Measurements from ENCODE around the gene CASKIN2.

The CASKIN2 gene

DNA sequence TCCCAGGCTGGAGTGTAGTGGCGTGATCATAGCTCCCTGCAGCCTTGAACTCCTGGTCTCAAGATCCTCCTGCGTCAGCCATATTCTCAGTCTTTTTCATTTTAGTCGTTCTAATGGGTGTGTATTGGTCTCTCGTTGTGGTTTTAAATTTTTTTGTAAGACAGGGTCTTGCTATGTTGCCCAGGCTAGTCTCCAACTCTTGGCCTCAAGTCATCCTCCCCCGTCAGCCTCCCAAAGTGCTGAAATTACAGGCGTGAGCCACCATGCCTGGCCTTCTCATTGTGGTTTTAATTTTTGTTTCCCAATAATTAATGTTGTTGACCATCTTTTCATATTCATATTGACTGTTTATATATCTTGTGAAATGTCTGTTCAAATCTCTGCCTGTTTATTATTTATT is 50.3 kb downstream of the CASKIN2 start:
- H3K36me3 ChIP-seq (replicated peaks; ENCODE audit: insufficient read depth, low read length) = no peaks in the 10 kb centered on the region
- peaks cover 4% of the 10 kb centered on the region; the same call in 1 of the 2 replicates for H3K79me2 ChIP-seq (ENCODE audit: low read length)
- H3K4me3 ChIP-seq (ENCODE audit: low read length) = no peak overlapping the region
- no peaks in the 10 kb centered on the region for H3K4me1 ChIP-seq (ENCODE audit: low read length)
- DNase-seq = no peak
- H3K9ac ChIP-seq (ENCODE audit: low read length) = no peak overlapping the region
- no peaks in the 10 kb centered on the region for H4K20me1 ChIP-seq (ENCODE audit: insufficient read depth, low read length)
- H2AFZ ChIP-seq (ENCODE audit: low read length) = no peak overlapping the region
- no peaks in the 10 kb centered on the region for H3K9me3 ChIP-seq (replicated peaks; ENCODE audit: insufficient read depth, low read length)
- no peak for TF ChIP-seq EZH2 (optimal IDR thresholded peaks at IDR 0.05; ENCODE audit: low read depth, low read length)
- no peak for TF ChIP-seq EZH2phosphoT487 (IDR thresholded peaks at IDR 0.05; ENCODE audit: low read length)
- TF ChIP-seq, protein P1, sequence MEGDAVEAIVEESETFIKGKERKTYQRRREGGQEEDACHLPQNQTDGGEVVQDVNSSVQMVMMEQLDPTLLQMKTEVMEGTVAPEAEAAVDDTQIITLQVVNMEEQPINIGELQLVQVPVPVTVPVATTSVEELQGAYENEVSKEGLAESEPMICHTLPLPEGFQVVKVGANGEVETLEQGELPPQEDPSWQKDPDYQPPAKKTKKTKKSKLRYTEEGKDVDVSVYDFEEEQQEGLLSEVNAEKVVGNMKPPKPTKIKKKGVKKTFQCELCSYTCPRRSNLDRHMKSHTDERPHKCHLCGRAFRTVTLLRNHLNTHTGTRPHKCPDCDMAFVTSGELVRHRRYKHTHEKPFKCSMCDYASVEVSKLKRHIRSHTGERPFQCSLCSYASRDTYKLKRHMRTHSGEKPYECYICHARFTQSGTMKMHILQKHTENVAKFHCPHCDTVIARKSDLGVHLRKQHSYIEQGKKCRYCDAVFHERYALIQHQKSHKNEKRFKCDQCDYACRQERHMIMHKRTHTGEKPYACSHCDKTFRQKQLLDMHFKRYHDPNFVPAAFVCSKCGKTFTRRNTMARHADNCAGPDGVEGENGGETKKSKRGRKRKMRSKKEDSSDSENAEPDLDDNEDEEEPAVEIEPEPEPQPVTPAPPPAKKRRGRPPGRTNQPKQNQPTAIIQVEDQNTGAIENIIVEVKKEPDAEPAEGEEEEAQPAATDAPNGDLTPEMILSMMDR (IDR thresholded peaks at IDR 0.05; ENCODE audit: low read length) = no peak
- no peaks in the 10 kb centered on the region for H3K9me2 ChIP-seq (replicated peaks; ENCODE audit: insufficient read depth, low read length)
- no peaks in the 10 kb centered on the region for H3F3A ChIP-seq (ENCODE audit: insufficient read depth, low read length)
- no peak overlapping the region for H3K27ac ChIP-seq (ENCODE audit: low read length)
- no peak overlapping the region for H3K4me2 ChIP-seq (ENCODE audit: low read depth, low read length)
- no peaks in the 10 kb centered on the region for H3K27me3 ChIP-seq (replicated peaks; ENCODE audit: insufficient read depth, low read length)

DNA sequence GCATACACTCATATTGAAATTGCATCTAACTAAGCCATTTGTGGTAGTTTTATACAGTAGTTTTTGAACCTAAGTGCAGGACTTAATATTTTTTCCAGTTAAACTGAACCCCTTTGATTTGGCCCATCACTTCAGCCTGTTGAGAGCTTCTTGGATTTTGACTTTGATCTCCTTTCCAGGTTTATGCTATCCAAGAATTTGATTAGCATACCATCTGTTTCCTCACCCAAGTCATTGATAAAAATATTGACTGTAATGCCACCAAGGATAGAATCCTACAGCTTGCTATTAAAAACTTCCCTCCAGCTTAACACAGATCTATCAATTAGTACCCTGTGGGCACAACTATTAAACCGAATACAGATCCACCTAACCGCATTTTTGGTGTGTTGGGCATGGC is 51.7 kb downstream of the CASKIN2 start:
- H3K27ac ChIP-seq (ENCODE audit: low read length) = no peak overlapping the region
- H3F3A ChIP-seq (ENCODE audit: insufficient read depth, low read length) = no peaks in the 10 kb centered on the region
- peaks cover 4% of the 10 kb centered on the region; the same call in 1 of the 2 replicates for H3K79me2 ChIP-seq (ENCODE audit: low read length)
- H2AFZ ChIP-seq (ENCODE audit: low read length) = no peak overlapping the region
- peaks cover 5% of the 10 kb centered on the region; the same call in 1 of the 2 replicates for H3K4me1 ChIP-seq (ENCODE audit: low read length)
- DNase-seq = no peak
- no peak overlapping the region for H3K9ac ChIP-seq (ENCODE audit: low read length)
- H3K27me3 ChIP-seq (replicated peaks; ENCODE audit: insufficient read depth, low read length) = no peaks in the 10 kb centered on the region
- no peak for TF ChIP-seq EZH2 (optimal IDR thresholded peaks at IDR 0.05; ENCODE audit: low read depth, low read length)
- TF ChIP-seq, protein P1 (IDR thresholded peaks at IDR 0.05; ENCODE audit: low read length) = no peak
- no peak for TF ChIP-seq EZH2phosphoT487 (IDR thresholded peaks at IDR 0.05; ENCODE audit: low read length)
- H3K36me3 ChIP-seq (replicated peaks; ENCODE audit: insufficient read depth, low read length) = no peaks in the 10 kb centered on the region
- no peak overlapping the region for H3K4me3 ChIP-seq (ENCODE audit: low read length)
- H3K9me2 ChIP-seq (replicated peaks; ENCODE audit: insufficient read depth, low read length) = no peaks in the 10 kb centered on the region
- no peaks in the 10 kb centered on the region for H4K20me1 ChIP-seq (ENCODE audit: insufficient read depth, low read length)
- H3K4me2 ChIP-seq (ENCODE audit: low read depth, low read length) = no peak overlapping the region
- H3K9me3 ChIP-seq (replicated peaks; ENCODE audit: insufficient read depth, low read length) = no peaks in the 10 kb centered on the region

DNA sequence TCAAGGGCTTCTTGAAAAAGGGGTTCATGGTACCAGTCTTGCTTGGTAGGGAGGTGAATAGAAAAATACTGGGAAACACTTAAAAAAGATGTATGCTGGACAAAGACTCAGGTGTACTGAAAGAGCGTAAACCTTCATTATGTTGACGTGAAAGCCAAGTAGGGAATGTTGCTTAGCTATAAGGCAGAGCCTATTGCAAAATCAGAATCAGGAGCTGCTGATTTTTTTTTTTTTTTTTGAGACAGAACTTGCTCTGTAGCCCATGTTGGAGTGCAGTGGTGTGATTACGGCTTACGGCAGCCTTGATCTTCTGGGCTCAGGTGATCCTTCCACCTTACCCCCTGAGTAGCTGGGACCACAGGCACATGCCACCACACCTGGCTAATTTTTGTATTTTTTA is 55.0 kb downstream of the CASKIN2 start:
- Histone ChIP-seq H2AFZ (ENCODE audit: low read length) (no peak overlapping the region), H3K9me3 (replicated peaks; ENCODE audit: insufficient read depth, low read length) (no peaks in the 10 kb centered on the region)
- TF ChIP-seq, protein P1 (IDR thresholded peaks at IDR 0.05; ENCODE audit: low read length) = no peak
- TF ChIP-seq EZH2phosphoT487 (IDR thresholded peaks at IDR 0.05; ENCODE audit: low read length) (no peak), EZH2 (optimal IDR thresholded peaks at IDR 0.05; ENCODE audit: low read depth, low read length) (no peak)

More for the DNA sequence above, 55.0 kb downstream of the CASKIN2 start:
- Histone ChIP-seq H3K27ac (ENCODE audit: low read length) (peak overlapping the region; percentile 61; the same call in 1 of the 2 replicates), H3K9ac (ENCODE audit: low read length) (no peak overlapping the region; the same call in 1 of the 2 replicates), H3K4me1 (ENCODE audit: low read length) (peaks cover 9% of the 10 kb centered on the region; the same call in 1 of the 2 replicates), H3K9me2 (replicated peaks; ENCODE audit: insufficient read depth, low read length) (no peaks in the 10 kb centered on the region), H3K4me3 (ENCODE audit: low read length) (no peak overlapping the region), H4K20me1 (ENCODE audit: insufficient read depth, low read length) (no peaks in the 10 kb centered on the region), H3K27me3 (replicated peaks; ENCODE audit: insufficient read depth, low read length) (no peaks in the 10 kb centered on the region), H3K79me2 (ENCODE audit: low read length) (peaks cover 12% of the 10 kb centered on the region), H3F3A (ENCODE audit: insufficient read depth, low read length) (no peaks in the 10 kb centered on the region), H3K4me2 (ENCODE audit: low read depth, low read length) (peak overlapping the region; percentile 5; the same call in 1 of the 2 replicates), H3K36me3 (replicated peaks; ENCODE audit: insufficient read depth, low read length) (no peaks in the 10 kb centered on the region)
- DNase-seq = no peak

All from MM.1S (cell line).